ENCODE data around the gene ASB13.
A peak's percentile ranks its signal among the peaks of the same experiment; 100 is the strongest.
"Not testable (repeated sequence)": the region's sequence is repeated elsewhere in the genome, so short reads cannot be mapped to it uniquely, and the experiment has no call there.

ASB13 gene

DNA sequence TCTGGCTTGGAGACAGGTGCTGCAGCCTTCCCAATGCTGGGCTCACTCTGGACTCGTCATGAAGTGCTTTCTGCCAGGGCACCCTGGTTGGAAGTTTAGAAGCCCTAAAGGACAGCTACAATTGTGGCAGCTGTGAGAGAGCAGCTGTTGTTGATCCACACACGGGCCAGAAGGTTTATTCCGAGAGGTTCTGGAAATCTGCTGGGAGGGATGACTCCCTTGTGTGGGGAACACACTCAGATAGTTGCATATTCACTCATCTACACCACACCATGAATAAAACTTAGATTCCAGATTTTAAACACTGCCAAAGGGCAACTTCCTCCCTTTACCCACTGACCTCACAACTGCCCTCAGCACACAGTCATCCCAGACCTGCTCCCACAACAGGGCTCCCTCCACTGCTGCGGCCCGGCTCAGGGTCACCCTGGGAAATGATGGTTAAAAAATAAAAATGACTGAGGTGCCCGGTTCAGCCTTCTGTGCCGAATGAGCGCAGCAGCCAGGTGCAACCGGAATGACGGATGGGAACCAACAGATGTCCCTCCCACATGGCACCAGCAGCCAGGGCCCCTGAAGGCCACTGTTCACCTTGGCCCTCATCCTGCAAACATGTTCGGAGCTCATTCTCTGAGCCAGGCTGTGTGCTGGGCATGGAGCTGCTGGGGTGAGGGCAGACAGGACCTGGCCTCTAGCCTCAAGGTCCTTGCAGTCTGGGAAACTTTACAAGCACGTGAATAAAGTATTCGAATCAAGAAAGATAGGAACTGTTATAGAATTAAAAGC lies 40.2 kb downstream of the ASB13 start:
- no peak for DNase-seq (ENCODE audit: low read depth in 2 of 2)

- DNase-seq (ENCODE audit: low read depth in 2 of 2) = no peak
Measured at GRCh38 chr10:5624701-5625100, 41.7 kb downstream of the ASB13 start.

GRCh38 chr10:5623081-5623748 lies 43.2 kb downstream of the ASB13 start:
- DNase-seq (ENCODE audit: low read depth in 2 of 2) = peak; percentile 48 to 59

DNA sequence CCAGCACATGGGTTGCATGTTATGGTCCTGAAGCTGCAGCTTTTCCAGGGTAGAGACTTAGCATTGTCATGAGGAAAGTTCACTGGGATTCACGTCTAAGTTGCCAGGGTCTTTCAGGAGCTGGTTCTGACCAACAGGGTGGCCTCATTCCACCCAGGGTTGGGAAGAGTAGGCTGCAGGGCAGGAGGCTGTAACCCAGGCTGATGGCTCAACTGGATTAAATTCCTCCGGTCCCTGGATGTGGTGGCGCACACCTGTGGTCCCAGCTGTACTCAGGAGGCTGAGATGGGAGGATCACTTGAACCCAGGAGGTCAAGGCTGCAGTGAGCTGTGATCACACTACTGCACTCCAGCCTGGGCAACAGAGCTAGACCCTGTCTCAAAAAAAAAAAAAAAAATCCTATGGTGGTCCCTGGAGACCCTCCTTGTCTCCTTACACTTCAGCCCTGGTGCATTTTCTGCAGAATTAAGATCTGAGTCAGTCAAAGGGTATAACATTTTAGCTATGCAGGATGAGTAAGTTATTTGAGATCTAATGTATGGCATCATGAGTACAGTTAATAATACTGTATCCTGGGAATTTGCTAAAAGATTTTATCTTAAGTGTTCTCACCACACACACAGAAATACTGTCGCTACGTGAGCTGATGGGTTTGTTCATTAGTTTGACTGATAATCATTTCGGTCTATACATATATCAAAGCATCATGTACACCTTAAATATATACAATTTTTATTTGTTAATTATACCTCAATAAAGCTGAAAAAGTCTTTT lies 44.0 kb downstream of the ASB13 start:
- no peak for DNase-seq (ENCODE audit: low read depth in 2 of 2)

DNA sequence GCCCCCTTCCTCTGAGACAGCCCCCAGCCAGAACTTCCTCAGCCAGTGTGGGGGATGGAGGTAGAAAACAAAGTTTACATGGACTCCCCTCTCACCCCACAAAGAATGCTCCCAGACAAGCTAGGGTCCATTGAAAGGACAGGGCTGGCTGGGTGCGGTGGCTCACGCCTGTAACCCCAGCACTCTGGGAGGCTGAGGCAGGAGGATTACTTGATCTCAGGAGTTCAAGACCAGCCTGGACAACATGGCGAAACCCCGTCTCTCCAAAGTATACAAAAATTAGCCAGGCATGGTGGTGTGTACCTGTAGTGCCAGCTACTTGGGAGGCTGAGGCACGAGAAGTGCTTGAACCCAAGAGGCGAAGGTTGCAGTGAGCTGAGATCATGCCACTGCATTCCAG lies 45.0 kb downstream of the ASB13 start:
- DNase-seq (ENCODE audit: low read depth in 2 of 2) = not testable (repeated sequence)

DNA sequence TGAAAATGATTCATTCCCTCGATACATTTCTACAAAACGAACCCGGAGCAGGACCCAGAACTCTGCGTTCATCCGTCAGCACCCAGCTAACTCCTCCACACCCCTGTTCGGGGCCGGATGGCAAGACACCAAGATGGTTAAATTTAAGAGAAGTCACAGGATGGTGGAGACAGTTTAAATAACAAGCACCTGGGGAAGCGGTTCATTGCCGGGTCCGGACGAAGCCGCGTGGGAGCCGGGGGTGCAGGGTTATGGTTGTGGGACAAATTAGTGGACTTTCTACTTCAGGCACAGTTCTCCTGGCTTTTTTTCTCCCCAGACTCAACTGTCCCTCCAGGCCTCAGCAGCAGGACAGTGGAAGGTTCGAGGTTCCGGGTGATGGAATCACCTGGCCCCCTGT lies 45.4 kb downstream of the ASB13 start:
- no peak for DNase-seq (ENCODE audit: low read depth in 2 of 2)

- no peak for DNase-seq (ENCODE audit: low read depth in 2 of 2)
Measured at GRCh38 chr10:5620223-5620721, 46.1 kb downstream of the ASB13 start.

GRCh38 chr10:5619362-5620211 lies 46.8 kb downstream of the ASB13 start:
- no peak for DNase-seq (ENCODE audit: low read depth in 2 of 2)

- no peak for DNase-seq (ENCODE audit: low read depth in 2 of 2)
Measured at GRCh38 chr10:5618829-5619228, 47.6 kb downstream of the ASB13 start.

- DNase-seq (ENCODE audit: low read depth in 2 of 2) = no peak
Measured at GRCh38 chr10:5618042-5618441, 48.4 kb downstream of the ASB13 start.

DNA sequence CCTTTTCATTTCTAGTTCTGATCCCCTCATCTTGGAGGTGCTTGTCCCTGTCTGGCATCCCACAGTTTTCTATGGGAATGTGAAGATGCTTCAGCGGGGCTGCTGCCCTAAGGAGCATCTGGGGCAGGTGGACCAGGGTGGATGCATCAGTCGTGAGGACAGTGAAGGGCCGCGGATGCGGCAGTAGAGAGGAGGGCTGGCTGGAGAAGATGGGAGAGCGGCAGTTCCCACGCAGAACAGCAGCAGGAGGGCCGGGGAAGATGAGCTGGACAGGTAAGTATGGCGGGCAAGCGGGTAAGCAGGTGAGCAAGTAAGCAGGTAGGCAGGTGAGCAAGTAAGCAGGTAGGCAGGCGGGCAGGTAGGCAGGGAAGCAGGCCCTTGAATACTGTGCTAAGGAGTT lies 48.9 kb downstream of the ASB13 start:
- DNase-seq (ENCODE audit: low read depth in 2 of 2) = no peak

GRCh38 chr10:5616836-5617235 lies 49.6 kb downstream of the ASB13 start:
- no peak for DNase-seq (ENCODE audit: low read depth in 2 of 2)

- DNase-seq (ENCODE audit: low read depth in 2 of 2) = no peak
Measured at GRCh38 chr10:5616046-5616445, 50.3 kb downstream of the ASB13 start.

GRCh38 chr10:5615316-5615715 lies 51.1 kb downstream of the ASB13 start:
- no peak for DNase-seq (ENCODE audit: low read depth in 2 of 2)

DNA sequence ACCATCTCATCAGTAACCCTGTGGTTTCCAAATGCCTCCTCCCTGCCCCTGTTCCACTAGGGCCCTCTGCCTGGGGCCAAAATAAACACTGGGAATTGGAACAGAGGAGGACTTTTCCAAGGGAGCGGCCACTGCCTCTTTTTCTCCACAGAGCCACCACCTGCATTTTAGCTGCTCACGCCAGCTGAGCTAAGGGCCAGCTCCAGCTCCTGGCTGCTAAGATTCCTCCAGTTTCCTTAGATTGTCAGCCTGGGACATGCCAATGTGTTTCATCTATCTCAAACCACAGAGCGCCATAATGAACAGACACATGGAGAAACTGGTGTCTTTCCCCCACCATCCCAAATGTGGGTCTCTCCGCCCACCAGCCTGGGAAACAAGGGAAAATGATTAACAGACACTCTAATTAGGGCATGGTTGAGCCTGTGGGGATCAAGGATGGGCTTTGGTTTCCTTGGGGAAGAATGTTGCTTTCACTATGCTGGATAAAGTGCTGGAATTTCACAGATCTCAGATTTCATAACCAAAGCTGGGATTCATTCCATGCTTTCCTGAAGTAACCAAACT lies 52.2 kb downstream of the ASB13 start:
- no peak for DNase-seq (ENCODE audit: low read depth in 2 of 2)

DNA sequence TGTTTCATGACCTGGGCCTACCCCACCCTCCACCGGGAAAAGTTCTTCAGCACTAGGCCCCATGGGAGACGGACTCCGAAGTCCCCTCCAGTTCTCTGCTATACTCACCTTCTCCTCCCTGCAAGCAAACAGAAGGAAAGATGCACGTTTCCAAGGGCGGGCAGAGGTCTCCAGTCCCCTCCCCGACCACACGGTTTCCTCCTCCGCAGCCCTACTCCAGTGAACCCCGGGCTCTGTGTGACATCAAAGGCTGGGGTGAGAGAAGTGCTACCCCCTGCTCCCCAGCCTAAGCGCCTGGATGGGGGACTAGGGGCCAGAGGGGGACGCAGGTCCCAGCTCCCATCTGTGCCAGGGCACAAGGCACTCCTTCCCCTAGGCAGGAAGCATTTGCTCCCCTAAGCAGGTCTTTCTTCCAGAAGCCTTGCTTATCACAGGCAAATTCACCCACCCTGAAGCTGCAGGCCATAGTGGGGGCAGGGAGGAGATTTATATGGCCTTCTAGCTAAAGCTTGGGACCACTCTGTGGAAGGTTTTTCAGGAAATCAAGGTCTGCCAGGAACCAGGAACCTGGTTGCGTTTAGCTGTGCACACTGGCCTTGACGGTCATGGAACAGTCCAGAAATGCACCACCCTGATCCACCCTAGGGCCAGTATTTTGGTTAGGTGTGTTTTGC lies 52.8 kb downstream of the ASB13 start:
- no peak for DNase-seq (ENCODE audit: low read depth in 2 of 2)

DNA sequence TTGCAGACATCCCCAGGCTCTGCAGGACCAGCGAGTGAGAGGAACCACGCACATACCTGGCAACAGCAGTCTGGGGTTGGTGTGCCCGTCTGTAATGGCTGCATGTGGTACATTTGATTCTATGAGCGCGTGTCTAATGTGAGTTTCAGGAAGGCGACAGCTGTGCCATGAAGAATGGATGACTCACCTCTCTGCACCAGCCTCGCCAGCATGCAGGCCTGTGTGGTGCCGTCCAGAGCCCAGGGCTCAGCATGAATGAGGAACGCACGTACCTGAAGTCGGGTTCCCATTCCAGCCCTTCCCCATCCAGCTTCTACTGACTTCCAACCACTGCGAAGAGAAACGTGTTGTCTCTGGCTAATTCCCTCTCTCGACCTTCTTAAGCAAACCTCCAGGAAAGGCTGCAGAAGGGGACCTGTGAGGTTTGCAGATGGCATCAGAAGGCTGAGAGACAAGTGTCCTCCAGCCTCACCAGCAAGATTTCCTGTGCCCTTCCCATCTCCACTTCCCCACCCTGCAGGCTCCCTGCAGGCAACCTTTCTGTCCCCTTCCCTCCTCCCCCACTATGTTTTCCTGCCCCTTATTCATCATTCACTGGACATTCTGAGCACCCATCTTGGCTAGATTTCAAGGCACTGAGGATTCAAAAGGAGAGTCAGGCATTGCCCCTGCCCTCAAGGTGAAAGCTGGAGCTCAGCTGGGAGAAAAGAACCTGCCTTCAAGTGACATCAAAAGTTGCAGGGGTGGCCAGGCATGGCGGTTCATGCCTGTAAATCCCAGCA lies 54.3 kb downstream of the ASB13 start:
- DNase-seq (ENCODE audit: low read depth in 2 of 2) = no peak

- no peak for DNase-seq (ENCODE audit: low read depth in 2 of 2)
Measured at GRCh38 chr10:5609952-5610616, 56.3 kb downstream of the ASB13 start.

DNA sequence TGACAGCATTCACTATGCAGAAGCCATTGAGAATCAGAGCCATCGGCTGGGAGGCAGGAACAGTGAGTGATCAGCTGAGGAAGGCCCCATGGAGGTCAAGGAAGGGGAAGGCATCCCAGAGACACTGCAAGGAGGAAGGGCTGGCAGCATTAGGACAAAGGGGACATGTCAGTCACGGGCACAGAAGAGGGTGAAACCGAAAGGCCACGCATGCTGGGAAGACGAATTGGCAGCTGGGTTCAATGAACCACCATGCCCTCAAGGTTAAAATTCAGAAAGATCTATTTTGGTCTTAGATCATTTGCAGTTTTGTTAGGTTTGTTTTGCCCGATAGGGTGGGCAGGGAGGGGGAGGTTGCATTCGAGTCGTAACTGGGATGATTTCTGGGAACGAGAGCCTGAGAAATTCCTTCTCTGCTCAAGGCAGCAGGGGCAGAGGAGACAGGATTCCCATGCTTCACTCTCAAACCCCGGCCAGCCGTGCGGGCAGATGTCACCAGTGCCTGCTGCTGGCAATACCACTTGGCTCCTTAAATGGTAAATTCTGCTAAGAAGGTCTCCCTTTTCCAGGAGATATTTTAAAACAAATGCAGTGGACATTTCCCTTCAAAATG lies 57.7 kb downstream of the ASB13 start:
- no peak for DNase-seq (ENCODE audit: low read depth in 2 of 2)

Data from stimulated activated CD8-positive, alpha-beta memory T cell treated with anti-CD3 and anti-CD28 coated beads, Interleukin-2, amount 100 ng/mL, for 1 hour (primary cell).